Hepatocyte (in vitro differentiated cells): ENCODE results near the gene ASXL3.

Source experiments
- CTCF ChIP-seq: fragments of 200-600 bp; sonication (generic); IDR thresholded peaks from 2 replicates; pipeline ENCODE4 v1.5.1; 2016; ENCODE audit warnings: antibody characterized with exemption, mild to moderate bottlenecking; ENCODE audit not compliant: poor library complexity
- EZH2 ChIP-seq: fragments of 200-600 bp; sonication (generic); IDR thresholded peaks from 2 replicates; pipeline ENCODE4 v1.6.1; 2016; ENCODE audit warnings: antibody characterized with exemption, mild to moderate bottlenecking, borderline replicate concordance
- EZH2phosphoT487 ChIP-seq: fragments of 200-600 bp; sonication (generic); IDR thresholded peaks from one replicate; pipeline ENCODE4 v1.6.1; 2018; ENCODE audit warnings: antibody characterized with exemption, mild to moderate bottlenecking, low read depth, moderate library complexity; ENCODE audit not compliant: unreplicated experiment, severe bottlenecking

- no peak for TF ChIP-seq CTCF
- TF ChIP-seq EZH2phosphoT487: no peak
- no peak for TF ChIP-seq EZH2
These were observed 5.8 kb upstream of the ASXL3 start for GRCh38 chr18:33571998-33572787.
